Measurements from ENCODE around the gene WWTR1. TPM values are rescaled to one million over a fixed set of nuclear protein-coding genes. Genes with fewer than 3 reads are reported as not detected.

Gene WWTR1
- total RNA-seq, 1 experiment from 2014 or later, result 73.5 TPM

GRCh38 chr3:149655826-149656574 is 1.8 kb downstream of the WWTR1 start:
- peak; percentile 53 for DNase-seq (ENCODE audit: low read depth)

- peak; percentile 73 for DNase-seq (ENCODE audit: low read depth)
Observed at GRCh38 chr3:149654188-149654601, 3.6 kb downstream of the WWTR1 start.

GRCh38 chr3:149653564-149653963 is 4.3 kb downstream of the WWTR1 start:
- no peak for DNase-seq (ENCODE audit: low read depth)

- DNase-seq (ENCODE audit: low read depth), result no peak
Observed at GRCh38 chr3:149653136-149653535, 4.7 kb downstream of the WWTR1 start.

- DNase-seq (ENCODE audit: low read depth), result no peak
Observed at GRCh38 chr3:149650828-149651227, 7.0 kb downstream of the WWTR1 start.

- no peak for DNase-seq (ENCODE audit: low read depth)
Observed at GRCh38 chr3:149648525-149648924, 9.3 kb downstream of the WWTR1 start.

GRCh38 chr3:149647812-149648211 is 10.0 kb downstream of the WWTR1 start:
- no peak for DNase-seq (ENCODE audit: low read depth)

- DNase-seq (ENCODE audit: low read depth), result no peak
Observed at GRCh38 chr3:149647285-149647684, 10.5 kb downstream of the WWTR1 start.

GRCh38 chr3:149646181-149646766 is 11.6 kb downstream of the WWTR1 start:
- peak; percentile 67 for DNase-seq (ENCODE audit: low read depth)

- no peak for DNase-seq (ENCODE audit: low read depth)
Observed at GRCh38 chr3:149643963-149644362, 13.9 kb downstream of the WWTR1 start.

GRCh38 chr3:149643482-149643798 is 14.4 kb downstream of the WWTR1 start:
- no peak for DNase-seq (ENCODE audit: low read depth)

GRCh38 chr3:149640976-149641728 is 16.7 kb downstream of the WWTR1 start:
- DNase-seq (ENCODE audit: low read depth), result no peak

GRCh38 chr3:149639093-149639486 is 18.7 kb downstream of the WWTR1 start:
- no peak for DNase-seq (ENCODE audit: low read depth)

GRCh38 chr3:149638228-149639092 is 19.4 kb downstream of the WWTR1 start:
- DNase-seq (ENCODE audit: low read depth), result peak; percentile 65

GRCh38 chr3:149635396-149635795 is 22.4 kb downstream of the WWTR1 start:
- no peak for DNase-seq (ENCODE audit: low read depth)

- no peak for DNase-seq (ENCODE audit: low read depth)
Observed at GRCh38 chr3:149634573-149634972, 23.3 kb downstream of the WWTR1 start.

GRCh38 chr3:149634072-149634471 is 23.8 kb downstream of the WWTR1 start:
- no peak for DNase-seq (ENCODE audit: low read depth)

- DNase-seq (ENCODE audit: low read depth), result no peak
Observed at GRCh38 chr3:149632225-149632624, 25.6 kb downstream of the WWTR1 start.

GRCh38 chr3:149630806-149631205 is 27.0 kb downstream of the WWTR1 start:
- no peak for DNase-seq (ENCODE audit: low read depth)

- DNase-seq (ENCODE audit: low read depth), result no peak
Observed at GRCh38 chr3:149628957-149629670, 28.7 kb downstream of the WWTR1 start.

- DNase-seq (ENCODE audit: low read depth), result no peak
Observed at GRCh38 chr3:149626671-149627070, 31.2 kb downstream of the WWTR1 start.

All from LHCN-M2 (cell line).